ENCODE measurements around the gene CELF5.

DNA sequence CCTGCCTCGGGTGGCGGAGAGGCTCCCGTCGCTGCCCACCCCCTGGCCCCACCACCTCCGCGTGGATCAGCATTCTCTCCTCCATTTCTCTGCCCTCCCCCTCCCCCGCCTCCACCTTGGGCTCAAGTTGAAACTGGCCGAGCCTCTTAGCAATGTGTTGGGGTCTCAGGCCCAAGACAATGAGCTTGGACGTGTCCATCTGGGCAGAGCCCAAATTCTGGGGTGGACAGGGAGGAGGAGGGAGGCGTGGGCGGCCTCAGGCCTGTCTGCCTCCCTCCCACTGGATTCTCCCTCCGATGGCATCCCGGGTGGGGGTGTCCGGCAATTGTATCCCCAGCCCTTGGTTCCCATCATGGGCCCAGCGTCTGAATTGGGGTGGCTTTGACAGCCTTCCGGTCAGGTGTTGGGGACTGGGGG, 1.2 kb downstream of the CELF5 start:
- TF ChIP-seq, protein P1, sequence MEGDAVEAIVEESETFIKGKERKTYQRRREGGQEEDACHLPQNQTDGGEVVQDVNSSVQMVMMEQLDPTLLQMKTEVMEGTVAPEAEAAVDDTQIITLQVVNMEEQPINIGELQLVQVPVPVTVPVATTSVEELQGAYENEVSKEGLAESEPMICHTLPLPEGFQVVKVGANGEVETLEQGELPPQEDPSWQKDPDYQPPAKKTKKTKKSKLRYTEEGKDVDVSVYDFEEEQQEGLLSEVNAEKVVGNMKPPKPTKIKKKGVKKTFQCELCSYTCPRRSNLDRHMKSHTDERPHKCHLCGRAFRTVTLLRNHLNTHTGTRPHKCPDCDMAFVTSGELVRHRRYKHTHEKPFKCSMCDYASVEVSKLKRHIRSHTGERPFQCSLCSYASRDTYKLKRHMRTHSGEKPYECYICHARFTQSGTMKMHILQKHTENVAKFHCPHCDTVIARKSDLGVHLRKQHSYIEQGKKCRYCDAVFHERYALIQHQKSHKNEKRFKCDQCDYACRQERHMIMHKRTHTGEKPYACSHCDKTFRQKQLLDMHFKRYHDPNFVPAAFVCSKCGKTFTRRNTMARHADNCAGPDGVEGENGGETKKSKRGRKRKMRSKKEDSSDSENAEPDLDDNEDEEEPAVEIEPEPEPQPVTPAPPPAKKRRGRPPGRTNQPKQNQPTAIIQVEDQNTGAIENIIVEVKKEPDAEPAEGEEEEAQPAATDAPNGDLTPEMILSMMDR (IDR thresholded peaks at IDR 0.05) = no peak
- no peak for TF ChIP-seq POLR2A (IDR thresholded peaks at IDR 0.05)

All from right lobe of liver (tissue), 4 donors.